Ramos (cell line): ENCODE data around the gene PRR16.
"Not testable (repeated sequence)": the region's sequence is repeated elsewhere in the genome, so short reads cannot be mapped to it uniquely, and the experiment has no call there.

Experiments used
- in situ Hi-C: fragments of 300-500 bp; cut with MboI; formaldehyde crosslinking; loops from one replicate; pipeline ENCODE4 v1.14.3; 2022; ENCODE audit warnings: low sequenced_read_pairs; ENCODE audit not compliant: unreplicated experiment

PRR16 gene

GRCh38 chr5:120702817-120703538, 238.9 kb downstream of the PRR16 start:
- in situ Hi-C loops = not testable (repeated sequence)

GRCh38 chr5:120703918-120704587, 240.0 kb downstream of the PRR16 start:
- in situ Hi-C loops = no loop called here

GRCh38 chr5:120706877-120707276, 242.8 kb downstream of the PRR16 start:
- in situ Hi-C loops = no loop called here

DNA sequence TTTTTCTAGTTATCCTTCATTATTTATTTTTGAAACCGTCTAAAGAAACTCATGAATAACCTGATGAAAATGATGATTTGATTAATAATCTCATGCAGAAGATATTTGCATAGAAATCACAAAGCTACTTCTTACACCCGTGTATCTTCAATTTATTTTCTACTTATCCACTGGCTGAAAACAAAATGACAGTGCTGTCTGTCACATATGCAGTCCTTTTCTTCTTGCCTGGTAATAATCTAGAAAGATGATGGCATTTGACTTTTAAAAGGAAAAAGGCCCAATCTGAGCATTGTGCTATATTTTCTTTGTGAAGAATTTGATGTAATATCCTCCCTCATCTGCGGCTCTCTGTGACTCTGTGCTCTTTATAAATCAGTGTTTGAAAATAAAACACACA, 253.3 kb downstream of the PRR16 start:
- in situ Hi-C loops = no loop called here

GRCh38 chr5:120730214-120730613, 266.1 kb downstream of the PRR16 start:
- in situ Hi-C loops = no loop called here

DNA sequence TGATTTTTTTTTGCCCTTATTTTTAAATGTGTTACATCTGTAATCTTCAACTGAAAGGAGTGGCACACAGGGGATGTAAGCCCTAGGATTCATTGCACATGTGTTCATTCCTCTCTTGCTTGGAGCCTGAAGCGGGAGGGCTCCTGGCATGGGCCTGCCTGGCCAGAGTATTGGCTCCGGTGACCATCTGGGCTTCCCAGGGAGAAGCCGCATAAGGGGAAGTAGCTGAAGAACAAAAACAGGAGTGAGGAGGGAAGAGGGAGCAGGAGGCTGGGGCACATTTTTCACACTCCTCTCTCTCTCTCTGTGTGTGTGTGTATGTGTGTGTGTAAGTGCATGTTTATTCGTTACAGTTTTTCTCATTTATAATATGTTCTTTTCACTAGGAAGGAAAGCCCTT, 269.9 kb downstream of the PRR16 start:
- in situ Hi-C loops = no loop called here

DNA sequence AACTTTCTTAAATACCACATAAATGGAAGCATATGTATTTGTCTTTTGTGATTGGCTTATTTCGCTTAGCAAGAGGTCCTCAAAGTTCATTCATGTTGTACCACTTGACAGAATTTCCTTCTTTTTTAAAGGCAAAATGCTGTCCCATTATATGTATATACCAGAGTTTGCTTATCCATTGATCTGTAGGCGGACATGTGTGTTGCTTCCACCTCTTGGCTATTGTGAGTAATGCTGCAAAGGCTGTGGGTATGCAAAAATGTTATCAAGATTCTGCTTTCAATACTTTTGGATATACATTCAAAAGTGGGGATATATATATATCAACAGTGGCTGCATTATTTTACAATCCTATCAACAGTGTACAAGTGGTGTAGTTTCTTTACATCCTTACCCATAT, 271.0 kb downstream of the PRR16 start:
- in situ Hi-C loops = no loop called here
